IMR-90 (cell line): ENCODE results near the gene TERB1. TPM values are rescaled to one million over a fixed set of nuclear protein-coding genes. Genes with fewer than 3 reads are reported as not detected.

Experiments
- ATAC-seq: fragments of 200-7000 bp; cut with Tn5 transposase; 2 replicates; pipeline ENCODE4 v1.9.1; 2020; ENCODE audit warnings: low read depth, mild to moderate bottlenecking, moderate library complexity
- BruUV-seq: library from RNA; stranded (reverse); fragments of 400-500 nt; replicated peaks from 2 replicates; lab custom pipeline; 2021; lab: Mats Ljungman, UMichigan
- CTCF ChIA-PET: fragments of 300-600 bp; formaldehyde crosslinking; extraction: SDS; loops from one replicate; lab custom pipeline; 2021; ENCODE audit warnings: antibody characterized with exemption; lab: Yijun Ruan, JAX
- POLR2A ChIA-PET: fragments of 300-600 bp; sonication (Branson Sonifier 250); formaldehyde crosslinking; loops from one replicate; lab custom pipeline; 2022; ENCODE audit warnings: antibody characterized with exemption; ENCODE audit not compliant: unreplicated experiment; lab: Charles Lee
- DNase-seq: peaks from one replicate; pipeline ENCODE4 v3.0.0; 2013
- H2AFZ ChIP-seq: replicated peaks from 2 replicates; pipeline ENCODE3; 2013; ENCODE audit warnings: low read length, mild to moderate bottlenecking; ENCODE audit not compliant: poor library complexity
- H2AK5ac ChIP-seq: 2 replicates; pipeline ENCODE4 v1.6.1; 2013; ENCODE audit warnings: low read depth, low read length, inconsistent platforms
- H2AK9ac ChIP-seq: replicated peaks from 2 replicates; pipeline ENCODE3; 2013; ENCODE audit warnings: mild to moderate bottlenecking, low read depth, low read length, moderate library complexity; ENCODE audit not compliant: poor library complexity
- H2BK120ac ChIP-seq: 2 replicates; pipeline ENCODE4 v1.6.1; 2013; ENCODE audit warnings: low read depth, low read length, inconsistent platforms
- H2BK15ac ChIP-seq: 3 replicates; pipeline ENCODE4 v1.6.1; 2013; ENCODE audit warnings: low read depth, low read length, inconsistent platforms
- H2BK20ac ChIP-seq: 2 replicates; pipeline ENCODE4 v1.6.1; 2013; ENCODE audit warnings: low read depth, mild to moderate bottlenecking, inconsistent platforms, low read length, moderate library complexity
- H2BK5ac ChIP-seq: 2 replicates; pipeline ENCODE4 v1.6.1; 2013; ENCODE audit warnings: mild to moderate bottlenecking, low read depth, low read length, inconsistent platforms; ENCODE audit not compliant: poor library complexity, severe bottlenecking
- H3K14ac ChIP-seq: replicated peaks from 2 replicates; pipeline ENCODE4 v1.6.1; 2013; ENCODE audit warnings: low read depth, low read length, inconsistent platforms
- H3K18ac ChIP-seq: 2 replicates; pipeline ENCODE4 v1.6.1; 2013; ENCODE audit warnings: low read depth, low read length, control low read depth
- H3K23ac ChIP-seq: 2 replicates; pipeline ENCODE4 v1.6.1; 2013; ENCODE audit warnings: low read depth, low read length, inconsistent platforms
- H3K27ac ChIP-seq: 2 replicates; pipeline ENCODE4 v1.5.1; 2013; ENCODE audit warnings: mild to moderate bottlenecking, control low read depth, low read length; ENCODE audit not compliant: insufficient read depth
- H3K27me3 ChIP-seq: 2 replicates; pipeline ENCODE4 v1.6.1; 2013; ENCODE audit warnings: low read length; ENCODE audit not compliant: control insufficient read depth, insufficient read depth
- H3K36me3 ChIP-seq: 2 replicates; pipeline ENCODE4 v1.6.1; 2013; ENCODE audit warnings: low read length, mixed read lengths; ENCODE audit not compliant: control insufficient read depth, insufficient read depth
- H3K4ac ChIP-seq: 2 replicates; pipeline ENCODE4 v1.6.1; 2013; ENCODE audit warnings: low read depth, low read length, inconsistent platforms
- H3K4me1 ChIP-seq: 2 replicates; pipeline ENCODE4 v1.6.1; 2013; ENCODE audit warnings: low read length, mixed read lengths; ENCODE audit not compliant: control insufficient read depth, insufficient read depth
- H3K4me2 ChIP-seq: 2 replicates; pipeline ENCODE4 v1.6.1; 2013; ENCODE audit warnings: low read depth, mild to moderate bottlenecking, control low read depth, low read length, moderate library complexity
- H3K4me3 ChIP-seq: 2 replicates; pipeline ENCODE4 v1.5.1; 2013; ENCODE audit warnings: low read depth, mild to moderate bottlenecking, control low read depth, low read length, moderate library complexity; ENCODE audit not compliant: insufficient read depth
- H3K56ac ChIP-seq: 2 replicates; pipeline ENCODE4 v1.6.1; 2013; ENCODE audit warnings: low read length, inconsistent platforms; ENCODE audit not compliant: insufficient read depth; ENCODE audit errors: extremely low read depth
- H3K79me1 ChIP-seq, 2 experiments: 2 replicates each; pipeline ENCODE4 v1.6.1; 2013; ENCODE audit warnings: low read length in 2 of 2, inconsistent platforms in 1 of 2, low read depth in 1 of 2
- H3K9ac ChIP-seq: 2 replicates; pipeline ENCODE4 v1.6.1; 2013; ENCODE audit warnings: low read depth, low read length, control low read depth
- H3K9me1 ChIP-seq: 2 replicates; pipeline ENCODE4 v1.6.1; 2013; ENCODE audit warnings: low read length, inconsistent platforms; ENCODE audit not compliant: insufficient read depth
- H3K9me3 ChIP-seq: 2 replicates; pipeline ENCODE4 v1.6.1; 2013; ENCODE audit warnings: low read length; ENCODE audit not compliant: control insufficient read depth, insufficient read depth
- H4K20me1 ChIP-seq: 2 replicates; pipeline ENCODE4 v1.6.1; 2013; ENCODE audit warnings: low read length, inconsistent platforms; ENCODE audit not compliant: insufficient read depth
- H4K5ac ChIP-seq: 2 replicates; pipeline ENCODE4 v1.6.1; 2013; ENCODE audit warnings: mild to moderate bottlenecking, low read depth, low read length, control low read depth
- H4K8ac ChIP-seq, 2 experiments: 2 replicates each; pipeline ENCODE4 v1.6.1; 2013; ENCODE audit warnings: low read depth in 2 of 2, low read length in 2 of 2, control low read depth in 1 of 2, inconsistent platforms in 1 of 2
- H4K91ac ChIP-seq: 2 replicates; pipeline ENCODE4 v1.6.1; 2013; ENCODE audit warnings: low read depth, low read length, inconsistent platforms; ENCODE audit not compliant: insufficient read depth
- ELK1 ChIP-seq: fragments of 150-350 bp; IDR thresholded peaks from 2 replicates; pipeline ENCODE4 v1.6.1; 2016; ENCODE audit warnings: low read depth, mild to moderate bottlenecking, low read length, moderate library complexity, borderline replicate concordance
- MAZ ChIP-seq: IDR thresholded peaks from 2 replicates; pipeline ENCODE4 v1.6.1; 2012; ENCODE audit warnings: low read depth, mild to moderate bottlenecking, low read length, improper control_type of control experiment, moderate library complexity, borderline replicate concordance
- MXI1 ChIP-seq: IDR thresholded peaks from 2 replicates; pipeline ENCODE4 v1.6.1; 2012; ENCODE audit warnings: low read depth, mild to moderate bottlenecking, low read length, moderate library complexity, borderline replicate concordance
- RAD21 ChIP-seq: IDR thresholded peaks from 2 replicates; pipeline ENCODE4 v1.6.1; 2012; ENCODE audit warnings: low read length, improper control_type of control experiment
- RFX5 ChIP-seq: IDR thresholded peaks from 2 replicates; pipeline ENCODE4 v1.8.0; 2012; ENCODE audit warnings: low read depth, mild to moderate bottlenecking, low read length, moderate library complexity
- SMC3 ChIP-seq: fragments of 150-350 bp; IDR thresholded peaks from 2 replicates; pipeline ENCODE4 v1.6.1; 2016; ENCODE audit warnings: low read depth, mild to moderate bottlenecking, antibody characterized with exemption, low read length, moderate library complexity
- WGBS, 2 experiments: methylation state at CpG; one replicate each; pipeline versions ENCODE4 v1.1.5 to v1.1.7; 2013; ENCODE audit warnings: missing lambda C conversion rate in 2 of 2; ENCODE audit not compliant: insufficient read length in 1 of 2; ENCODE audit errors: extremely low coverage in 2 of 2; 5-methylcytosine and 5-hydroxymethylcytosine counted together
- dilution Hi-C: fragments of 300-500 bp; cut with HindIII; formaldehyde crosslinking; loops from one replicate; pipeline ENCODE4 v1.14.3; 2018; ENCODE audit warnings: low sequenced_read_pairs; ENCODE audit not compliant: unreplicated experiment
- in situ Hi-C: fragments of 300-500 bp; cut with MboI; formaldehyde crosslinking; loops from 3 replicates; pipeline ENCODE4 v1.14.3; 2019; ENCODE audit warnings: low sequenced_read_pairs, inconsistent platforms, mixed read lengths
- intact Hi-C: fragments of 100-400 bp; cut with micrococcal nuclease; formaldehyde crosslinking; loops from 2 replicates; pipeline ENCODE4 v1.10.0; 2022
- polyA plus RNA-seq, 3 experiments: library from polyadenylated mRNA; depleted of rRNA; stranded (reverse); fragments of >200 nt; gene quantifications; 2 replicates each; pipeline ENCODE4 v1.2.3, GENCODE V29; 2012; ENCODE audit warnings: low replicate concordance in 1 of 3
- total RNA-seq: library from RNA; depleted of rRNA; stranded (reverse); fragments of >200 nt; gene quantifications from 2 replicates; pipeline ENCODE4 v1.2.3, GENCODE V29; 2012
- TF ChIP-seq, protein P1 (sequence below): conservative IDR thresholded peaks from 2 replicates; pipeline ENCODE4 v1.5.1; 2012; ENCODE audit warnings: mild to moderate bottlenecking, low read depth, low read length, improper control_type of control experiment

TERB1 gene
- total and polyA plus RNA-seq, 2 of the 4 experiments (the other 2 are of a cell fraction) = not detected

GRCh38 chr16:66728117-66728787, 73.1 kb downstream of the TERB1 start:
- H2AK5ac ChIP-seq = no peak overlapping the region
- no peak overlapping the region for H2BK5ac ChIP-seq
- ChIA-PET CTCF (interaction anchor here (0.6 to 2.9 kb wide), 6 partner anchors 9 to 67 kb away, joined by 3 to 10 read pairs (median 4); partner anchors contain the start of gene DYNC1LI2), POLR2A (no interaction called here)
- WGBS, 2 experiments = no CpG with 5 or more reads among the region's 3 CpGs
- no peak overlapping the region for H3K4me3 ChIP-seq
- H3K56ac ChIP-seq = no peak overlapping the region
- ATAC-seq (peak; percentile 85), DNase-seq (peak; percentile 67)
- TF ChIP-seq SMC3 = peak; percentile 42
- TF ChIP-seq MXI1 = no peak
- no peak for TF ChIP-seq RFX5
- TF ChIP-seq ELK1 = no peak
- TF ChIP-seq, protein P1, sequence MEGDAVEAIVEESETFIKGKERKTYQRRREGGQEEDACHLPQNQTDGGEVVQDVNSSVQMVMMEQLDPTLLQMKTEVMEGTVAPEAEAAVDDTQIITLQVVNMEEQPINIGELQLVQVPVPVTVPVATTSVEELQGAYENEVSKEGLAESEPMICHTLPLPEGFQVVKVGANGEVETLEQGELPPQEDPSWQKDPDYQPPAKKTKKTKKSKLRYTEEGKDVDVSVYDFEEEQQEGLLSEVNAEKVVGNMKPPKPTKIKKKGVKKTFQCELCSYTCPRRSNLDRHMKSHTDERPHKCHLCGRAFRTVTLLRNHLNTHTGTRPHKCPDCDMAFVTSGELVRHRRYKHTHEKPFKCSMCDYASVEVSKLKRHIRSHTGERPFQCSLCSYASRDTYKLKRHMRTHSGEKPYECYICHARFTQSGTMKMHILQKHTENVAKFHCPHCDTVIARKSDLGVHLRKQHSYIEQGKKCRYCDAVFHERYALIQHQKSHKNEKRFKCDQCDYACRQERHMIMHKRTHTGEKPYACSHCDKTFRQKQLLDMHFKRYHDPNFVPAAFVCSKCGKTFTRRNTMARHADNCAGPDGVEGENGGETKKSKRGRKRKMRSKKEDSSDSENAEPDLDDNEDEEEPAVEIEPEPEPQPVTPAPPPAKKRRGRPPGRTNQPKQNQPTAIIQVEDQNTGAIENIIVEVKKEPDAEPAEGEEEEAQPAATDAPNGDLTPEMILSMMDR = peak; percentile 59
- no peak for TF ChIP-seq MAZ
- peak; percentile 47 for TF ChIP-seq RAD21
- H3K4me1 ChIP-seq = no peaks in the 10 kb centered on the region; the same call in 1 of the 2 replicates
- no peak overlapping the region for H4K91ac ChIP-seq
- intact Hi-C loops (loop anchor here (5.0 kb wide), 1 partner anchor 139 kb away; no protein-coding TSS in a partner anchor), dilution Hi-C loops (no loop called here), in situ Hi-C loops (no loop called here)
- H2AFZ ChIP-seq = no peak overlapping the region
- no peak overlapping the region for H2BK15ac ChIP-seq
- H2BK120ac ChIP-seq = no peak overlapping the region
- H3K9me1 ChIP-seq = no peaks in the 10 kb centered on the region
- BruUV-seq = no TSS peak
- no peak overlapping the region for H3K4me2 ChIP-seq
- H3K4ac ChIP-seq = no peak overlapping the region
- no peak overlapping the region for H3K14ac ChIP-seq
- H4K20me1 ChIP-seq = peaks cover 20% of the 10 kb centered on the region; the same call in 1 of the 2 replicates
- no peaks in the 10 kb centered on the region for H3K27me3 ChIP-seq
- no peak overlapping the region for H3K23ac ChIP-seq
- H2AK9ac ChIP-seq = no peak overlapping the region
- no peak overlapping the region for H3K27ac ChIP-seq
- H3K18ac ChIP-seq = no peak overlapping the region
- H3K79me1 ChIP-seq = peaks cover 17 to 32% of the 10 kb centered on the region in 2 experiments
- no peak overlapping the region for H2BK20ac ChIP-seq
- peaks cover 77% of the 10 kb centered on the region for H3K36me3 ChIP-seq
- H4K8ac ChIP-seq = 0 out of 4 replicates have a peak overlapping the region, but pooled peaks of 1 of the 2 experiments have one; percentile 8
- H3K9ac ChIP-seq = no peak overlapping the region
- no peak overlapping the region for H4K5ac ChIP-seq
- no peaks in the 10 kb centered on the region for H3K9me3 ChIP-seq
